ENCODE results near the gene CAP2.

GRCh38 chr6:17484201-17484849 lies 90.9 kb downstream of the CAP2 start:
- TF ChIP-seq EZH2 (IDR thresholded peaks at IDR 0.05; ENCODE audit: low read depth, unreplicated experiment) (no peak), CREB1 (CRISPR knock-in tag; IDR thresholded peaks at IDR 0.05; ENCODE audit: low read depth) (no peak), CTCF (conservative IDR thresholded peaks at IDR 0.05; ENCODE audit: low read depth in 2 of 2) (no peak), REST (IDR thresholded peaks at IDR 0.05; ENCODE audit: unreplicated experiment) (no peak), POLR2AphosphoS5 (IDR thresholded peaks at IDR 0.05; ENCODE audit: low read depth) (no peak), JUNB (IDR thresholded peaks at IDR 0.05; ENCODE audit: unreplicated experiment) (no peak)
- TF ChIP-seq, protein P1, sequence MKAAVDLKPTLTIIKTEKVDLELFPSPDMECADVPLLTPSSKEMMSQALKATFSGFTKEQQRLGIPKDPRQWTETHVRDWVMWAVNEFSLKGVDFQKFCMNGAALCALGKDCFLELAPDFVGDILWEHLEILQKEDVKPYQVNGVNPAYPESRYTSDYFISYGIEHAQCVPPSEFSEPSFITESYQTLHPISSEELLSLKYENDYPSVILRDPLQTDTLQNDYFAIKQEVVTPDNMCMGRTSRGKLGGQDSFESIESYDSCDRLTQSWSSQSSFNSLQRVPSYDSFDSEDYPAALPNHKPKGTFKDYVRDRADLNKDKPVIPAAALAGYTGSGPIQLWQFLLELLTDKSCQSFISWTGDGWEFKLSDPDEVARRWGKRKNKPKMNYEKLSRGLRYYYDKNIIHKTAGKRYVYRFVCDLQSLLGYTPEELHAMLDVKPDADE (IDR thresholded peaks at IDR 0.05): no peak

Measured in GM23338 (cell line).